GM18499 (cell line): ENCODE data around the gene SLC25A23.
"Not testable (repeated sequence)": the region's sequence is repeated elsewhere in the genome, so short reads cannot be mapped to it uniquely, and the experiment has no call there.

Experiments
- ATAC-seq: cut with Tn5 transposase; IDR thresholded peaks from one replicate; pipeline ENCODE4 v1.9.1; 2021; ENCODE audit warnings: moderate number of reproducible peaks; ENCODE audit not compliant: insufficient read depth, unreplicated experiment

Gene SLC25A23

DNA sequence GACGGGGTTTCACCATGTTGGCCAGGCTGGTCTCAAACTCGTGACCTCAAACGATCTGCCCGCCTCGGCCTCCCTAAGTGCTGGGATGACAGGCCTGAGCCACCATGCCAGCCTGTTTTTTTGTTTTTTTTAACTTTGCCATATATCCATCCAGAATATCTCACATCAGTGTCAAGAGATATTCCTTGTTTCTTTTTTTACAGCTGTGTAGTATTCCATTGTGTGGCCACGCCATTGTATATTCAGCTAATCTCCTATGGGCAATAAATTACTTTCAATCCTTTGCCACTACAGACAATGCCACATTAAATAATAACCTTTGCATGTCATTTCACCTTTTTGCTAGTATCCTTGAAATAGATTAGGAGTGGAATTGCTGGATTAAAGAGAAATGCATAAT, 50.2 kb downstream of the SLC25A23 start:
- ATAC-seq, result no peak

DNA sequence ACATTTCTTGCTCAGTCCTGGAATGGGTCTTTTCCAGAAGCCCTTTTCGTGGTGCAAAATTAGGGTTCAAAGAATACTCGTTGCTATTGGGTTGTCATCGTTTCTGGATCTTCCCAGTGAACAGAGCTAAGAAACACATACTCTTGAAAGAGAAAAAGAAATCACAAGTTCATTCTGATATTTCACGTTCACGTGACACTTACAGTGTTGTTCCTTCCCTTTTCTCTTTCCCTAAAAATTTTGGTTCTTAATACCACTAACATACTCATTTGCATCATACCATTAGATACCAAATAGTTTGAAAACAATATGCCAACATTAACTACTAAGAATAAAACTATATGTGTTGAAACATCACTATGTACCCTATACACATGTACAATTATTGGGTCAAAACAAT, 53.2 kb downstream of the SLC25A23 start:
- no peak for ATAC-seq

DNA sequence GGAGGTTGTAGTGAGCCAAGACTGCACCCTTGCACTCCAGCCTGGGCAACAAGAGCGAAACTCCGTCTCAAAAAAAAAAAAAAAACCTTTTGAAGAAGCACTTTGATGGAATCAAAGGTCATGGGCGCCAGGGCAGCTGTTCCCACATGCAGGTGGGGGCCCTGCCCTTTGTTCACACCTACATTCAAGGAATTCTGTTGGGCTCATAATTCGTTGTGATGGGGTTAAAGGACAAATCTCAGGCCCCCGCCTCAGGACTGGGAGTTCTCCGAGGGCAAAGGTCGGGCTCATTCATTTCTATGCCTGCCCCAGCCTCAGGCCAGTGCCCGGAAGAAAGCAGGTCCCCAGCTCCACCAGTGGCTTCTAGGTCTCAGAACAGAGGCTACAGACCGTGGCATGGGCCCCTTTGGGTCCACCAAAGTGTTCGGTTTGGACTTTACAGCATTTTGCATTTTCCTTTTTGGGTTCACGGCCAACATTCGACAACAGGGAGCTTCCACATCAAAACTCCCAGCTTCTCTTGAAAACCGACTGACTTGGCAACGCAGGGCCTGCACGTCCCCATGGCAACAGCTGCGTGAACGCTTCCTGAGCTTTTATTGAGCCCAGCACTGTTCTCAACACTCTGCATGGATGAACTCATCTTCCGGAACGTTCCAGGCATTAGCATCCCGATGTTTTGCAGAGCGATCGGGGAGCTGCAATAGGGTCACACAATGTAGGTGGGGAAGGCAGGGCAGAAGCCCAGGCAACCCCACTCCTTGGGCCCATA, 56.6 kb downstream of the SLC25A23 start:
- ATAC-seq, result no peak

DNA sequence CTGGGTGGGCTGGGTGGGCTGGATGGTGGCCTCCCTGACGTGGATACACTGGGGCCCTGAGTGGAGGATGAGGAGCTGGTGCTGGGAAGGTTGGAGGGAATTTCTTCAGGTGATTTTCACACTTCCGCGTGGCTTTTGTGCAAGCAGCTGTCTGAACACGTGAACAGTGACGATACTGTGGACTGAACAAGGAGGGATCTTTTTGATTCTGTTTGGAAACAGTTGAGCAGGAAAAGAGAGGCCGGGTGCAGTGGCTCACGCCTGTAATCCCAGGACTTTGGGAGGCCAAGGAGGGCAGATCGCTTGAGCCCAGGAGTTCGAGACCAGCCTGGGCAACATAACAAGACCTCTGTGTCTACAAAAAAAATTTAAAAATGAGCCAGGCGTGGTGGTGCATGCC, 57.5 kb downstream of the SLC25A23 start:
- ATAC-seq, result no peak

DNA sequence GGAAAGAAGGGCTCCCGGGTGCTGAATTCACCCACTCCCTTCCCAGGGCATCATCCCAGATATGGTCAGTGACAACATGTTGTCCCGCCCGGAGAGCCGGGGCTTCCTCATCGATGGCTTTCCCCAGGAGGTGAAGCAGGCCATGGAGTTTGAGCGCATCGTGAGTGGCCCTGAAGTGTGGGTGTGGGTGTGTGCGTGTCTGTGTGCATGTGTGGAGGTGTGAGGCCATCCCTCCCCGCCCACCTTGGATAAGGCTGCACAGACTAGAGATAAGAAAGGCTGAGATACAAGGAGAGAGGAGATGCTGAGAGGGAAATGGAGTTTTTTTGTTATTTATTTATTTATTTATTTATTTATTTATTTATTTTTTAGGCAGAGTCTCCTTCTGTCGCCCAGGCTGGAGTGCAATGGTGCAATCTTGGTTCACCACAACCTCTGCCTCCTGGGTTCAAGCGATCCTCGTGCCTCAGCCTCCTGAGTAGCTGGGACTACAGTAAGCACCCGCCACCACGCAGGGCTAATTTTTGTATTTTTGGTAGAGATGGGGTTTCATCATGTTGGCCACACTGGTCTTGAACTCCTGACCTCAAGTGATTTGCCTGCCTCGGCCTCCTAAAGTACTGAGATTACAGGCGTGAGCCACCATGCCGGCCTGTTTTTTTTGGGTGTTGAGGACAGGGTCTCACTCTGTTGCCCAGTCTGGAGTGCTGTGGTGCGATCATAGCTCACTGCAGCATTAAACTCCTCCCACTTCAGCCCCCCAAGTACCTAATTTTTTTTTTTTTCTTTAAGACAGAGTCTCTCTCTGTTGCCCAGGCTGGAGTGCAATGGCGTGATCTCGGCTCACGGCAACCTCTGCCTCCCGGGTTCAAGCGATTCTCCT, 59.3 kb downstream of the SLC25A23 start:
- ATAC-seq, result not testable (repeated sequence)

DNA sequence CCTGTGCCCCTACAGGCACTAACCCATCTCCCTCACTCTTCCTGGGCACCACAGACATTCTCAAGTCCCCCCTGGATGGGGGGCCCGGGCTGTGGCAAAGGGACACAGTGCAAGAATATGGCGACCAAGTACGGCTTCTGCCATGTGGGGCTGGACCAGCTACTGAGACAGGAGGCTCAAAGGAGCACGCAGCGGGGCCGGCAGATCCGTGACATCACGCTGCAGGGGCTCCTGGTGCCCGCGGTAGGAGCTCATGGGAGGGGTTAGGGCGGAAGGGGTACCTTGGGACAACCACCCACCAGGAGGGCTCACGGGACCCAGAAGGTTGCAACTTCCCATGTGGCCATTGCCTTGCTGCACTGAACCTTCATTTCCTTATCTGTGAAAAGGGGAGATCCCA, 63.3 kb downstream of the SLC25A23 start:
- no peak for ATAC-seq

DNA sequence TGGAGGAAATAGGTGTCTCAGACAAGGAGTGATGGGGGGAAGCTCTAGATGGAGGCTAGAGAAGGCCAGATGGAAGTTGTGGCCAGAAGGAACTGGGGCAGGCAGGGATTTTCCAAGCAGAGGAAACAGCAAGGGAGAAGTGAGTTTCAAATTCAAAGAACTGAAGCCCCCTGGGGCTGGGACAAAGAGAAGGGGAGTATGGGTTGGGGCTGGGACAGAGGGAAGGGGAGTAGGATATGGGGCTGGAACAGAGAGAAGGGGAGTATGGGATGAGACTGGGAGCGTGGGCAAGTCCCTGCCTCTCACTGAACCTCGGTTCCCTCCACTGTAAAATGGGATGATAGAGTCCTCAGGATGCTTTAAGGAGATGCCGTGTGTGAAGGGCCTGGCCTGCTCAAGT, 64.8 kb downstream of the SLC25A23 start:
- ATAC-seq, result no peak

DNA sequence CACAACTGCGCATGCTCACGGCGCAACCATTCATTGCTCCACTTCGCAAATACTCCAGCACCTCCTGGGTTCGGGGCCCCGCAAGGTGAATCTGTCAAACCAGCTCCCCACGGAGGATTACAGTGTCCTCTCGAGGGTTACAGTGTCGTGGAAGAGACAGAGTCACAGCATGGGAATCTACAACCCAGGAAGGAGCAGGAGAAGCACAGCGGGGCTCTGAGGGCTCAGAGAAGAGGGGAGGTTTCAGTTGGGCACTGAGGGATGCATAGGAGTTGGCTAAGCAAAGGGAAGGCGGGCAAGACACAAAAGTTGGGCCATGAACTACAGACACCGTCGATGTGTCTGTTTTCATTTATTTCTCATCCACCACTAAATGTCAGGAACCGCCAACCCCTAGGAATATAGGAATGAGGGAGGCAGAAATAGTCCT, 65.6 kb downstream of the SLC25A23 start:
- ATAC-seq, result no peak

DNA sequence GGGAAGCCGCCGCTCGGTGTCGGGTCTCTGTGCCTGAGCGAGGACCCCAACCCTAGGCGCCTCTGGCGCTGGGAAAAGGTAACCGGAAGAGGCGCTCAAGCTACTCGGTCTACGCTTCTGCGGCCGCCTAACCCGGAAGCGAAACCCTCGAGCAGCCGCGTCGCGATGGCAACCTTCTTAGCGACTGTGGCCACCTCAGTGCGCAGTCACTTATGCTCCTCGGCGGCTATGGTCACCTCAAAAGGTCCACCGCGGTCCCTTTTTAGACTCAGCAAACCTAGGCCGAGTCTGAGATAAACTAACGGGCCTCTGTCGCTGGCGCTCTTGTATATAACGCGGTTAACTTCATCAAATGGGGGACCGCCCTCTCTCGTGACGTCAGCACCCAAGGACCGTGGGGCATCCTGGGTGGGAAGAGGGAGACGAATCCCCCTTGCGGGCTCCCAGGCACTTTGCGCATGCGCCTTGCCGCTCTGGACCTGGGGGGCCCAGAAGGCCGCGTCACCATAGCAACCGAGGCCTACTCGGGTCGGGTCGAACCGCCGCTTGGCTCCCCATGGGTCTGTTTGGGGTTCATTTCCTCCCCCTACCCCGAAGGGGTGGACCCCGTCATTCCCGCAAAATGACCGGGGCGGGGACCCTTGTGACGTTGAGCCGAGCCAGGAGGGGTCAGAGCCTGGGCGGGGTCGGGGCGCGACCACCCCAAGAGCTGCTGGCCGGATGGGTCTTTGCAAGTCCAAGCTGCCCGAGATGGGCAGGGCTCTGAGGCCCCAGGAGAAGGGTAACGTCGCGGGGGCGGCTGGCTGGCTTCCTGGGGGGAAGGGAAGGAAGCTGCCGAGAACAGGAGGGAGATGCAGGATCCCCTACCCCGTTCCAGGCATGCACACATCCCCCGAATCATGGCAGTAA, 66.3 kb downstream of the SLC25A23 start, which contains the start of gene GTF2F1:
Gene GTF2F1 (minus strand): TSS at position 91 of the 909 bp plus-strand sequence. CDS start 169 bp downstream, outside the sequence.
- ATAC-seq, result no peak

DNA sequence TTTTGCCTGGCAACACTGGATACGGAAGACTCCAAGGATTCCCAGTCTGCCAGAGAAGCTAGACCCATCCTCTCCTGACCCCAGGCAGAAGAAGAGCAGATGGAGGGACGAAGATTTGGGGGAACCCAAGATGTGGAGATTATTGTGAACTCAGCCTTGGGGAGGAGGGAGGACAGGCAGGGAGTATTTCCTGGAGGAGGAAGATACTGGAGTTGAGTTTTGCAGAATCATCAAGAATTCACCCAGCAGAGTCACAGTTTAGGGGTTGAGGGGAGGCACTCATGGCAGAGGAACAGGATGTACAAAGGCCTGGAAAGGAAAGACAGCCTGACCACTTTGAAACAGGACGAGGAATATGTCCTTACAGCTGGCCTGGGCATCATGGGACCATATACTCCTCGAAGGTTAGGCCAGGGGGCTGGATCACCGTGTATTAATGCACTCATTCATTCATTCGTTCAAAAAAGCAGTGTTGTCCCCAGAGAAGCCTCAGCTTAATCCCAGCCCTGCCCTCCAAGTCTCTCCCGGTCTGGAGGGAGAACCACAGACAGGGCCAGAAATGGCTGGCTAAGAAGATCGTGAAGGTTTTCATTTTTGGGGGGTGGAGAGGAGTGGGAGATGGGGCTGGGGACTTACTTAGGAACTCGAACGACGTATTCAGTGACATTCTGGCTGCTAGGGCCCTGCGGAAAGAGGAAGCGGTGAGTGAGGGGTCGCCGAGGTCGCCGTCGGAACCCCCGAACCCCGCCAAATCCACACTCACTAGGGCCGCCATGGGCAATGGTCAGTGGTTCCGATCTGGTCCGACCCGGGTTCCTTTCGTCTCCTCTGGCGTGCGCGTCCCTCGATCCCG, 67.1 kb downstream of the SLC25A23 start:
- ATAC-seq, result no peak
